NCI-H2029 (cell line): Measurements from ENCODE around the gene ZNF319.

Experiments used
- DNase-seq: peaks from one replicate; lab custom pipeline; 2025; lab: John Stamatoyannopoulos, UW

Gene ZNF319

DNA sequence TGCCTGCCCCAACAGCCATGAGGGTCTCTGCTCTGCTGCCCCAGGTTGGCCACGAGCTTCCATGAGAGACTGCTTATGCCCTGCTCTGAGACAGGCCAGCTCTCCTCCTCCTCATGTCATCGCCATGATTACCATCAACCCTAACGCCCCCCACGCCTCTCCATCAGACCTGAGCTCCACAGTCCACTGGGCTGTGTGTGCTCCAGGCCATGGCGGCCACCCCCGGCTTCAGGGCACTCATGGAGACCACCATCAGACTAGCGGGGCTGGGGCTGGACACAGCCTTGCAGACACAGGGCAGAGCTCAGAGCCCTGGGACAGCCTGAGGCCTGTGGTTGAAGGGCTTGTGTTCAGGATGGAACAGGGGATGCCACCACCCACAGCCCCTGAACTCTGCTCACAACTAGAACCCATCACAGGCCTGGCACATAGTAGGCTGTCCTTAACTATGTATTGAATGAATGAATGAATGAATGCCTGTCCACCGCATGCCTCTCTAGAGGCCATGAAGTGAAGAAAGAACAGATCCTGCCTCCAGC lies 44.1 kb downstream of the ZNF319 start:
- DNase-seq = no peak

DNA sequence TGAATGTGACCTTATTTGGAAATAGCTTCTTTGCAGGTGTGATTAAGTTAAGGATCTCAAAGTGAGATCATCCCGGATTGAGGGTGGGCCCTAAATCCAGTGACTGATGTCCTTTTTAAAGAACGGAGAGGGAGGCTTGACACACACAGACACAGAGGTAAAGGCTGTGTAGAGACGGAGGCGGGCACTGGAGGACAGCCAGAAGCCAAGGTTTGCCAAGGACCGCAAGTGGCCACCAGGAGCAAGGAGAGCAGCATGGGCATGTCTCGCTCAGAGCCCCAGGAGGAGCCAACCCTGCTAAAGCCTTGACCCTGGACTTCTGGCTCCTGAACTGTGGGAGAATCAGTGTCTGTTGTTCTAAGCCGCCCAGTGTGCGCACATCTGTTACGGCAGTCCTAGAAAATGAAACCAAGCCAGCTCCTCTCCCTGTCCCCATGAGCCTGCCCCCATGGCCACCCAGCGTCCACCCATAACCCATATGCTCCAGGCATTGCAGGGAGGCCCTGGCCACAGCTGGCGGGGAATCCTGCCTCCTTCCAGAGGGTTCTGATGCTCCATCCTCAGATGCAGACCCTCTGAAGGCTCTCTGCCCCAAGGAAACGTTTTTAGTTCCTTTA lies 44.8 kb downstream of the ZNF319 start:
- peak; percentile 22 for DNase-seq

DNA sequence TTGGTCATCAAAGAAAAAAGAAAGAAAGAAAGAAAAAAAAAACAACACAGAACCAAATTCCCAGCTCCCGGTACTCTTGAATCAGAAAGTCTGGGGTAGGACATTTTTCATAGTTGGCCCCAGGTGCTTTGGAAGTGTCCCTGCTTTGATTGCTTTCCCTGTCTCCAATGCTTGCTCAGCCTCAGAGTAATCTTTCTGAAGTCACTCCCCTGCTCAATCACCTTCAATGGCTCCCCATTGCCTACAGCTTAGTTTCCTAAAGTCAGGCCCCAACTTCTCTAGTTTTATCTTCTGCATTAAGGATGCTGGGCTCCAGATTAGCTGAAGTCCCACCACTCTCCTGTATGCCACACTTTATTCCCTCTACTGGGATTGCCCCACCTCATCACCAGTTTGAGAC lies 46.6 kb downstream of the ZNF319 start:
- DNase-seq = no peak

DNA sequence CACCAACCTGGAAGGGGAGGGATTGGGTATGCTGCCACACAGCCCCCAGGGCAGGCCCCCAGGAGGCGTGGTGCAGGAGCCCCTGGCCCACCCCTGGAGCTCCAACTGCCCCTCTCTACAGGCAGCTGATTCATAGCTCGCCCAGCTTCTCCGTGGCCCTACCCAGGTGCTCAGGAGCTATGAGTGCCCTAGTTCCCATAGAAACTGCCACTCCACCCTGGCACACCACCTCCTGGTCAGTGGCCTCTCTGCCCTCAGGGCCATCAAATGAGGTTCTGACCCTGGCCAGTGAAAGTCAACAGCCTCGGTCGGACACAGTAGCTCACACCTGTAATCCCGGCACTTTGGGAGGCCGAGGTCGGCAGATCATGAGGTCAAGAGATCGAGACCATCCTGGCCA lies 47.6 kb downstream of the ZNF319 start:
- DNase-seq = no peak

DNA sequence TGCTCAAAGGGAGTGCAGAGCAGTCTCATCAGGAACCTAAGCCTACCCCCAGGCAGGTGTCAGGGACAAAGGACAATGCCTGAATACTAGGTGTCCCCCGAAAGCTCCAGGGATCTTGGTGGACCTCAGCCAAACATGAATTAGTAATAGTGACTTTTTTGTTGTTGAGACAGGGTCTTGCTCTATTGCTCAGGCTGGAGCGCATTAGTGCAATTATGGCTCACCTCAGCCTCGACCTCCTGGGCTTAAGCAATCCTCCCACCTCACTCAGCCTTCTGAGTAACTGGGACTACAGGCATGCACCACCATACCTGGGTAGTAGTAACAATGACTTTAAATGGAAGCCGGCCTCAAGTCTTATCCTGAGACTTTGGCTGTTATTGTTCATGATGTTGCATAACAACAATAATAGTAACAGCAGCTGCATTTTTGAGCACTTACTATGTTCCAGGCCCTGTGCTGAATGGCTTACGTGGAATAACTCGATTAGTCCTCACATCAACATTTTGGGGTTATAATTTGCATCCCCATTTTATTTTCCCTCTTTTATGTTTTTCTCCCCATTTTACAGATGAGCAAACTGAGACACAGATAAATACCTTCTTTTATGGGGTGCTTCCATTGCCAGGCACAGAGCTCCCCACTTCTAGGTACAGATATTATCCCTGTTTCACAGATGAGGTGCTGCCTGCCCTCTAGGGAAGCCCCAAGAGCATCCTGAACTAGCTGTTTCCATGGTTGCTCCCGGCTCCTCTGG lies 49.1 kb downstream of the ZNF319 start:
- no peak for DNase-seq

DNA sequence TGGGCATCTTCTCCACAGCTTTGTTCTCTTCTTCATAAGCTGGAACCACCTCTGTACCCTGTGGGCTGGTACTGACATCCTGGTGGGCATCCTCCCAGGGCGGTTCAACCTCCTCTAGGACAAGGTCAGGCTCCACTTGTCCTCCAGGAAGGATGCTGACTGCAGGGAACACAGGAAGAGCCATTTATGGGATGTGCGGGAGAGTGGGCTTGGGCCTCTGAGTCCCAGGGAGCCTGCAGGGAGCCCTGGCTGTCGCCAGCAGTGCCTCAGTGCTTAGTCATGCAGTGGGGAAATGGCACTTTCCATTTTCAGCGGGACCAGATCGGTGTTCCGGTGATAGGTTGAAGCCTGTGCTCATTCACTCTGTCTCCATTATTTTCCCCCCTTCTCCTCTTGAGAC lies 50.1 kb downstream of the ZNF319 start:
- no peak for DNase-seq

DNA sequence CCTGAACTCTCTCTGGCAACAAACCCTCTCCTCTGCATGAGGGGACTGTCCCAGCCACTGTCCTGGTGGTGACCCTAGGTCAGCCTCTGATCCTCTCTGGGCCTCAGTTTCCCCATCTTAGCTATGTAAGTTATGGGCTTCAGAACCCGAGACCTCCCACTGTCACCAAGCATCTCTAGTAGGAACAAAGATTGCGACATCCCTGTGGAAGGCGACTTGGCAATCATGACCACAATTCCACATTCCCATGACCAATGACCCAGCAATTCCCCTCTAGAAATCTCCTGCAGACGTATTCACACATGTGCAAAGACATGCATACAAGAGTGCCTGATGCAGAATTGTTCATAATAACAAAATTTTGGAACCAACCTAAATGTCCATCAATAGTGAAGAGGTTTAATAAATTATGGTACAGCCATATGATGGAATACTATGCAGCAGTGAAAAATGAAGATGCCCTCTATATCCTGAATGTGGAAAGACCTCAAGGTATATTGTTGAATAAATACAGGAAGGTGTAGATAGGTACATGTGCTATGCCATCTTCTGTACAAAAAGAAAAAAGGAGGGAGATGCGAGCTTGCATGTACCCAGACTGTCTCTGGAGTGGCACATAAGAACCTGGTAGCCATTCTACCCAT lies 50.8 kb downstream of the ZNF319 start:
- no peak for DNase-seq

DNA sequence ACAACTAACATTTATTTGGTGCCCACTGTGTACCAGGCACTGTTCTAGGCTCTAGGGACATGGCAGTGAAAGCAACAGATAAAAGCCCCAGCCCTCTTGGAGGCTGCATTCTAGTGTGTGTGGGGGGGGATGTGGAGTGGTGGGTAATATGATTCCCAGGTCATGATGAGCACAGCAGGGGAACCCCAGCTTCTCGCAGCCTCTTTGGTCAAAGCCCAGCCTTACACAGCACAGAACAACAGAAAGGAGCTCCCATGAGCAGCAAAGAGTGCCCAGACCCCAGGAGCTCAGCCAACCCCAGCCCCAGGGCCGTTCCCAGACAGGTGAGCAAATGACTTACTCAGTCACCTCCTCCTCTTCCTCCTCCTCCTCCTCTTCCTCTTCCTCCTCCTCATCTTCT lies 51.5 kb downstream of the ZNF319 start:
- no peak for DNase-seq

DNA sequence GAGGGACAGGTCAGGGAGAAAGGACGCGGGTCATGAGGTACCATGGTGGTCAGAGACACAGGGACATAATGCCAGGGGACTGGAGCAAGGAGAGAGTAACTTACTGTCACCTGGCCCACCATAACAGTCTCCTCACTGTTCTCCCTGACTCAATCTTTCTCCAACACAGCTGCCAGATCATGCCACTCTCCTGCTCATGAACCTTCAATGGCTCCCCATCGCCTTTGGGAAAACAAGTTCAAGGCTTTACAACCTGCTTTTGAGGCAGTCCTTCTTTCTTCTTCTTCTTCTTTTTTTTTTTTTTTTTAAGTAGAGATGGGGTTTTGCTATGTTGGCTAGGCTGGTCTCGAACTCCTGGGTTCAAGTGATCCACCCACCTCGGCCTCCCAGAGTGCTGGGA lies 52.4 kb downstream of the ZNF319 start:
- no peak for DNase-seq

DNA sequence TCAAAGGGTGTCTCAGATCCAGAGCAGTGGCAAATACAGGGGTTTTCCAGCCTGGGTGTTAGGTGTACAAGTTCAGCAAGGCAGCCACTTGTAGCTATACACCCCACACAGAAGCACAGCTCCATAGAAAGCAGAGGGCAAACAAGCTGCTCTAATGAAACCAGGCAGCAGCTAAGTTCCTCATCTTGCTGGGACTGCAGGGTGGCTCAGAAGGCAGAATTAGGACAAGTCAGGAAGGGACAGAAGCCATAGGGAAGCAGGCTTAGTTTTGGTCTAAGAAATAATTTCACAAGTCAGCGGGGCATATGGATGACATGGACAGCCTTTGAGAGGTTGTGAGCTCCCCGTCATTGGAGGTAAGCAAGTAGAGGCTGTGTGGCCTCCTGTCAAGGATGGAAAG lies 53.2 kb downstream of the ZNF319 start:
- DNase-seq = no peak

- no peak for DNase-seq
These were observed 54.2 kb downstream of the ZNF319 start for GRCh38 chr16:57946181-57946801.

DNA sequence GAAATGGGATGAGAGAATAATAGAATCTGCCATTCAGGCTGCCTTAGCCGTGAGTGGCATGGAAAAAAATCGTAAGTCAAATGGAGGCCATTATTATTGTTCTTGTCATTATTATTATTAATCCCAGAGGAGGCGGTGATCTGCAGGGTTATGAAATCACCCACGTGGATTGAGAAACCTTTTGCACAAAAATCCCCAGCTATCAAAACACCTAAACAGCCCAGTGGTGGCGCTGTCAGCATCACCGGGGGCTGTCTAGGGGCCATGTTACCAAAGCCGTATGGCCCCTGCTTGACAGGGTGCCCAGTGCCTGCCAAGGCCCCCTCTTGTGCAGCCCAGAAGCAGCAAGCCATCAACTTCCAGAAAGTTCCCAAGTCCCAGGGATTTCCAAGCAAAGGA lies 54.7 kb downstream of the ZNF319 start:
- DNase-seq = no peak

- DNase-seq = no peak
These were observed 55.3 kb downstream of the ZNF319 start for GRCh38 chr16:57944970-57945739.
